A673 (cell line): ENCODE results near the gene XG. TPM values are rescaled to one million over a fixed set of nuclear protein-coding genes. Genes with fewer than 3 reads are reported as not detected.

Source experiments
- BruUV-seq: library from RNA; stranded (reverse); fragments of 400-500 nt; replicated peaks from 2 replicates; lab custom pipeline; 2021; lab: Mats Ljungman, UMichigan
- CTCF ChIA-PET: fragments of 300-600 bp; sonication (Branson Sonifier 250); formaldehyde crosslinking; loops from one replicate; lab custom pipeline; 2022; ENCODE audit warnings: antibody characterized with exemption; lab: Charles Lee
- POLR2A ChIA-PET: fragments of 300-600 bp; sonication (Branson Sonifier 250); formaldehyde crosslinking; loops from one replicate; lab custom pipeline; 2022; ENCODE audit warnings: antibody characterized with exemption; ENCODE audit not compliant: low non-redundant PET; lab: Charles Lee
- DNase-seq: peaks from one replicate; pipeline ENCODE4 v3.0.0-alpha.2; 2015; ENCODE audit warnings: low spot score
- H3K27ac ChIP-seq: fragments of 200-600 bp; sonication (generic); 2 replicates; pipeline ENCODE4 v1.5.1; 2016; ENCODE audit warnings: mixed run types, low read depth, mild to moderate bottlenecking, mixed read lengths, antibody characterized with exemption, low read length; ENCODE audit not compliant: poor library complexity, severe bottlenecking
- H3K27me3 ChIP-seq: fragments of 200-600 bp; sonication (generic); replicated peaks from 2 replicates; pipeline ENCODE4 v1.6.1; 2017; ENCODE audit warnings: mixed run types, low read depth, mild to moderate bottlenecking, mixed read lengths, antibody characterized with exemption, low read length; ENCODE audit not compliant: insufficient read depth, poor library complexity
- H3K36me3 ChIP-seq: fragments of 200-600 bp; sonication (generic); 2 replicates; pipeline ENCODE4 v1.6.1; 2016; ENCODE audit warnings: mixed run types, mild to moderate bottlenecking, mixed read lengths, antibody characterized with exemption, low read length; ENCODE audit not compliant: insufficient read depth, poor library complexity, severe bottlenecking
- H3K4me1 ChIP-seq: fragments of 200-600 bp; sonication (generic); 2 replicates; pipeline ENCODE4 v1.6.1; 2017; ENCODE audit warnings: mixed run types, mild to moderate bottlenecking, mixed read lengths, antibody characterized with exemption, low read length; ENCODE audit not compliant: insufficient read depth, poor library complexity, severe bottlenecking
- H3K4me3 ChIP-seq: fragments of 200-600 bp; sonication (generic); 2 replicates; pipeline ENCODE4 v1.5.1; 2016; ENCODE audit warnings: low read depth, mixed run types, mild to moderate bottlenecking, mixed read lengths, low read length; ENCODE audit not compliant: poor library complexity, severe bottlenecking
- H3K9me3 ChIP-seq: fragments of 200-600 bp; sonication (generic); 2 replicates; pipeline ENCODE4 v1.6.1; 2016; ENCODE audit warnings: mixed run types, low read depth, mild to moderate bottlenecking, mixed read lengths, antibody characterized with exemption, low read length; ENCODE audit not compliant: poor library complexity, severe bottlenecking
- CTCF ChIP-seq: fragments of 300-800, 200-600 bp; sonication (generic); conservative IDR thresholded peaks from 2 replicates; pipeline ENCODE4 v1.5.1; 2017; ENCODE audit warnings: low read depth, mild to moderate bottlenecking, antibody characterized with exemption, low read length, moderate library complexity, mixed read lengths
- EZH2 ChIP-seq: fragments of 200-600 bp; sonication (generic); IDR thresholded peaks from 2 replicates; pipeline ENCODE4 v1.6.1; 2017; ENCODE audit warnings: borderline replicate concordance, low read depth, mild to moderate bottlenecking, mixed read lengths, antibody characterized with exemption, low read length; ENCODE audit not compliant: poor library complexity, severe bottlenecking
- intact Hi-C: fragments of 100-400 bp; cut with micrococcal nuclease; formaldehyde crosslinking; loops from one replicate; pipeline ENCODE4 v1.10.0; 2022; ENCODE audit not compliant: unreplicated experiment
- total RNA-seq: library from RNA; stranded (reverse); gene quantifications from 2 replicates; pipeline ENCODE4 v1.2.3, GENCODE V29; 2021

XG gene
- total RNA-seq, 1 experiment from 2014 or later = 7.5 TPM

- TF ChIP-seq CTCF (no peak), EZH2 (no peak)
- Histone ChIP-seq H3K27ac (no peak overlapping the region), H3K9me3 (no peaks in the 10 kb centered on the region), H3K27me3 (no peaks in the 10 kb centered on the region), H3K4me3 (no peak overlapping the region), H3K4me1 (no peaks in the 10 kb centered on the region), H3K36me3 (peaks cover 23% of the 10 kb centered on the region)
- CTCF ChIA-PET = no interaction called here
- no peak for DNase-seq
- intact Hi-C loops = no loop called here
- POLR2A ChIA-PET = no interaction called here
- no TSS peak for BruUV-seq
These were observed 111.8 kb downstream of the XG start for GRCh38 chrX:2863646-2864045.

Other genes with a start within 250 kb of the XG start
- gene CD99, start 60.7 kb upstream of the XG start, total RNA-seq = 1,443 and 1,572 TPM in 2 replicates
- gene GYG2, start 76.9 kb downstream of the XG start, total RNA-seq = 39.8 and 59.7 TPM in 2 replicates
- gene ARSD, start 177.3 kb downstream of the XG start, total RNA-seq = 1.2 and 1.6 TPM in 2 replicates